ENCODE data around the gene DACH1.

GRCh38 chr13:71672512-71672911 is 194.5 kb downstream of the DACH1 start:
- TF ChIP-seq SIN3A (conservative IDR thresholded peaks at IDR 0.05 in 1 of 2, IDR thresholded peaks at IDR 0.05 in 1 of 2; ENCODE audit: low read depth in 1 of 2, low read length in 2 of 2) (no peak), E2F6 (IDR thresholded peaks at IDR 0.05) (no peak), SRF (IDR thresholded peaks at IDR 0.05; ENCODE audit: low read depth, low read length) (no peak), KDM1A (IDR thresholded peaks at IDR 0.05; ENCODE audit: borderline replicate concordance, low read length) (no peak), POLR2A (IDR thresholded peaks at IDR 0.05; ENCODE audit: control extremely low read depth in 1 of 2, low read depth in 2 of 2, low read length in 2 of 2) (no peak), RXRA (IDR thresholded peaks at IDR 0.05; ENCODE audit: insufficient read depth, low read depth, low read length) (no peak), JUND (IDR thresholded peaks at IDR 0.05; ENCODE audit: low read length) (no peak)
- TF ChIP-seq, protein P1, sequence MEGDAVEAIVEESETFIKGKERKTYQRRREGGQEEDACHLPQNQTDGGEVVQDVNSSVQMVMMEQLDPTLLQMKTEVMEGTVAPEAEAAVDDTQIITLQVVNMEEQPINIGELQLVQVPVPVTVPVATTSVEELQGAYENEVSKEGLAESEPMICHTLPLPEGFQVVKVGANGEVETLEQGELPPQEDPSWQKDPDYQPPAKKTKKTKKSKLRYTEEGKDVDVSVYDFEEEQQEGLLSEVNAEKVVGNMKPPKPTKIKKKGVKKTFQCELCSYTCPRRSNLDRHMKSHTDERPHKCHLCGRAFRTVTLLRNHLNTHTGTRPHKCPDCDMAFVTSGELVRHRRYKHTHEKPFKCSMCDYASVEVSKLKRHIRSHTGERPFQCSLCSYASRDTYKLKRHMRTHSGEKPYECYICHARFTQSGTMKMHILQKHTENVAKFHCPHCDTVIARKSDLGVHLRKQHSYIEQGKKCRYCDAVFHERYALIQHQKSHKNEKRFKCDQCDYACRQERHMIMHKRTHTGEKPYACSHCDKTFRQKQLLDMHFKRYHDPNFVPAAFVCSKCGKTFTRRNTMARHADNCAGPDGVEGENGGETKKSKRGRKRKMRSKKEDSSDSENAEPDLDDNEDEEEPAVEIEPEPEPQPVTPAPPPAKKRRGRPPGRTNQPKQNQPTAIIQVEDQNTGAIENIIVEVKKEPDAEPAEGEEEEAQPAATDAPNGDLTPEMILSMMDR (IDR thresholded peaks at IDR 0.05; ENCODE audit: control extremely low read depth in 1 of 3, insufficient read depth in 1 of 3, low read depth in 1 of 3, low read length in 3 of 3): peak in 1 of 3 experiments; percentile 17; a peak in 1 of 4 replicates

All from H1 (cell line).